AG09309 (cell line): Measurements from ENCODE around the gene PHGDH.

Experiments
- DNase-seq: peaks from one replicate; pipeline ENCODE4 v3.0.0-alpha.2; 2010; ENCODE audit warnings: low read depth
- H3K4me3 ChIP-seq: 2 replicates; pipeline ENCODE4 v1.5.1; 2011; ENCODE audit warnings: mild to moderate bottlenecking, low read depth, low read length, moderate library complexity; ENCODE audit not compliant: control insufficient read depth
- TF ChIP-seq, protein P1 (sequence below): IDR thresholded peaks from 2 replicates; pipeline ENCODE4 v1.5.1; 2011; ENCODE audit warnings: mild to moderate bottlenecking, low read depth, low read length, inconsistent platforms; ENCODE audit not compliant: insufficient read depth, control insufficient read depth; ENCODE audit errors: missing control alignments

Gene PHGDH

DNA sequence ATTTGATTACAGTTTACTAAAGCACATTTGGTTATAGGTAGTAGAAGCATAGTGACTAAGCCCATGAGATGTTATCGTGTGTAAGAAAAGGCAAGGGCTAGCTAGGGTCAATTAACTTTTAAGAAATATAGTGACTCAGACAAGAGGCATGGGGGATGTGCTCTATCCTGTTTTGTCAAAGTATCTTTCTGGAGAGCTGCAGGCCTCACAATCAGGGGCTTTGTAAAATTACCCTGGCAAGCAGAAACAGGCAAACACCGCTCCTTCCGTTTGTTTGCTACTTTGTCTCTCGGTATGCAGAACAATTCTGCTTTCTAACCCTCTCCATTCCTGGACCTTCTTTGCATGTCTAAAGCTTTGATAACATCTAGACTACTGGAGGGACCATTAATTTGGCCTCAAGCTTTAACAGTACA is 37.6 kb upstream of the PHGDH start:
- DNase-seq, result no peak
- TF ChIP-seq, protein P1, sequence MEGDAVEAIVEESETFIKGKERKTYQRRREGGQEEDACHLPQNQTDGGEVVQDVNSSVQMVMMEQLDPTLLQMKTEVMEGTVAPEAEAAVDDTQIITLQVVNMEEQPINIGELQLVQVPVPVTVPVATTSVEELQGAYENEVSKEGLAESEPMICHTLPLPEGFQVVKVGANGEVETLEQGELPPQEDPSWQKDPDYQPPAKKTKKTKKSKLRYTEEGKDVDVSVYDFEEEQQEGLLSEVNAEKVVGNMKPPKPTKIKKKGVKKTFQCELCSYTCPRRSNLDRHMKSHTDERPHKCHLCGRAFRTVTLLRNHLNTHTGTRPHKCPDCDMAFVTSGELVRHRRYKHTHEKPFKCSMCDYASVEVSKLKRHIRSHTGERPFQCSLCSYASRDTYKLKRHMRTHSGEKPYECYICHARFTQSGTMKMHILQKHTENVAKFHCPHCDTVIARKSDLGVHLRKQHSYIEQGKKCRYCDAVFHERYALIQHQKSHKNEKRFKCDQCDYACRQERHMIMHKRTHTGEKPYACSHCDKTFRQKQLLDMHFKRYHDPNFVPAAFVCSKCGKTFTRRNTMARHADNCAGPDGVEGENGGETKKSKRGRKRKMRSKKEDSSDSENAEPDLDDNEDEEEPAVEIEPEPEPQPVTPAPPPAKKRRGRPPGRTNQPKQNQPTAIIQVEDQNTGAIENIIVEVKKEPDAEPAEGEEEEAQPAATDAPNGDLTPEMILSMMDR, result no peak
- no peak overlapping the region for H3K4me3 ChIP-seq

DNA sequence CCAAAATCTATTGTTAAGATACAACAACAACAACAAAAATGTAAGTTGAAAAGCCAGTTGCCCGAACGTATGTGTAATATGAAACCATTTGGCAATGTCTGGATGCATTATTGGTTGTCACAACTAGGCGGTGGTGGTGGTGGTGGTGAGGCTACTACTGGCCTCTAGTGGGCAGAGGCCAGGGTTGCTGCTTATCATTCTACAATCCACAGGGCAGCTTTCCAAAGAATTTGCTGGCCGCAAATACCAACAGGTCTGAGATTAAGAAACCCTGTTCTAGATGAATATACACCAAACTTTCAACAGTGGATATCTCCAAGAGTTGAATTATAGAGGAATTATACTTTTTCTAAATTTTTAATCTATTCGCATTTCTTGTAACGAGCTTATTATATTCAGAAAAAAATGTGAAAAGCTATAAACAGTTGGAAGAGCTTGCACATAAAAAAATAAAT is 36.9 kb upstream of the PHGDH start:
- H3K4me3 ChIP-seq, result no peak overlapping the region
- peak; percentile 68 for DNase-seq
- TF ChIP-seq, protein P1, result peak; percentile 74

DNA sequence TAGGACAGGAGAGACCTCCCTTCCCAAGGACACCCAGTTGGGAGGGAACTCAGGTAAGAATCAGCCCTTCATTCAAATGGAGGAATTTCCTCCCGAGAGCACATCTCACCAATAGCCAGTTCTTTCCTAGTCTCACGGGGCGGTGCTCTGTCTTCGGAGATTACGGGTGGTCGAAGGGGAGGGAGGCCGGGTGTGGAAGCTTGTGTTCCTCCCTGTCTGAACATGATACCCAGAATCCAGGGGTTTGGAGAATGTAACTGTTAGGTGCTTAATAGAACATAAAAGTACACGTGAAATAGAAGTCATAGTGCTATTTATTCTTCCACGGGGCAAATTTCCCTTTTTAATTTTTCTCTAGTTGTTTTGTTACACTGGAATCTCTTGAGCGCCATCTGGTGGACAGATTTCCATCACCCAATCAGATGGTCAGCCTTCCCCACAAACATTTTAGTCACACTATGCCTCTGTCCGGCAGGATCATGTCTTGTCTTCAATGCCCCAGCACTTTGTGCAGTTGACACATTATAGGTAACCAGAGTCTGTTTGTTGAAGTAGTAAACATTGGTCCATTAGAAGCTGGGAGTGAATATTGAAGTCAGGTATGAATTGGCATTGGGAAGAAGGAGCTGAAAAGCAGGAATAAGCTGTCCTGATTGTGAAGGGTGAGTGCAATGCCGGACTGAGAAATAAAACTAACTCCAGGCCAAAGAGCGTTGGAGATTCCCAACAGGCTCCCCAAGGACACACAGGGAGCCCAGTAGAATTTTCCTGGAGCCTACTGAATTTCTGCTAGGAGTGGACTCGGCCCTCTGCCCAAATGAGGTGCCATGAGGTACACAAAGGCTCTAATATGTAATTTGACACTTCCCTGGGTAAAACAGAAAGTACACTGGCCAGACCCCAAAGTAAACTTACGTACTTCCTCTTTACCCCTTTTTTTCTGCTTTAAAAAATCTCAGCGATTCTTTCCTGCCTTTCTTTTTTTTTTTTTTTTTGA is 36.1 kb upstream of the PHGDH start:
- peak overlapping the region; percentile 47 for H3K4me3 ChIP-seq
- TF ChIP-seq, protein P1, result peak; percentile 77
- DNase-seq, result peak; percentile 65

DNA sequence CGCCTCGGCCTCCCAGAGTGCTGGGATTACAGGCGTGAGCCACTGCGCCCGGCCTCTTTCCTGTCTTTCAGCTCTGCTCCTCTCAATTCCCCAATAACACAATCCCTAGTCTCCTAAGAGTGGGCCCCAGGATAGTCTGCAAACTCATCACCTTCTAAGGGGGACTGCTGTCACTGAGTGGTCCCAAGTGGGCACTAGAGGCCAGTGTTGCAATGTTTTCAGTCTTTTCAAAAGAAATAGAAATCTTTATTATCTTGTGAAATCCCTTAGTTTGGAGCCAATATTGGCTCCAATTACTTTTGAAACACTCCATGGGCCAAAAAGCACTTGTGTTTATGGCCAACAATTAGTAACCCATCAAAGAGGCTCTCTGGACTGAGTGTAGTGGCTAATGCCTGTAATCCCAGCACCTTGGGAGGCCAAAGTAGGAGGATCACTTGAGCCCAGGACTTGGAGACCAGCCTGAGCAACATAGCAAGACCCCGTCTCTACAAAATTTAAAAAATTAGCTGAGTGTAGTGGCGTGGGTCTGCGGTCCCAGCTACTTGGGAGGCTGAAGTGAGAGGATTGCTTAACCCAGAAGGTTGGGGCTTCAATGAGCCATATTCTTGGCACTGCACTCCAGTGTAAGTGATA is 35.0 kb upstream of the PHGDH start:
- DNase-seq, result no peak
- TF ChIP-seq, protein P1, result no peak
- no peak overlapping the region for H3K4me3 ChIP-seq

DNA sequence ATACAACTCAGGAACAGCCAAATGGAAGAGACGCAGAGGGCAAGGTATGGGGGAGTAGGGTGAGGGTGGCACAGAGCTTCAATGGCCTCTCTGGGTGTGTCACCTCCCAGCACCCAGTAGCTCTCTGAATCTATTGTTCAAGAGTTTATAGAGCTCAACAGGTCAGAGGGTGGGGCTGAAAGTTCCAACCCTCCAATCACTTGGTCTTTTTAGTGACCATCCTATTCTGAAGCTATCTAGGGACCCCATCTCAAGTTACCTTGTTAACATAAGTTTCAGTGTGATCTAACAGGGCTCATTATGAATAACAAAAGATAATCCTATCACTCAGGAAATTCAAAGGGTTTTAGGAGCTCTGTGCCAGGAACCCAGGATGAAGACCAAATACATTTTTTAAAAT is 32.5 kb upstream of the PHGDH start:
- no peak overlapping the region for H3K4me3 ChIP-seq
- TF ChIP-seq, protein P1, result no peak
- no peak for DNase-seq

DNA sequence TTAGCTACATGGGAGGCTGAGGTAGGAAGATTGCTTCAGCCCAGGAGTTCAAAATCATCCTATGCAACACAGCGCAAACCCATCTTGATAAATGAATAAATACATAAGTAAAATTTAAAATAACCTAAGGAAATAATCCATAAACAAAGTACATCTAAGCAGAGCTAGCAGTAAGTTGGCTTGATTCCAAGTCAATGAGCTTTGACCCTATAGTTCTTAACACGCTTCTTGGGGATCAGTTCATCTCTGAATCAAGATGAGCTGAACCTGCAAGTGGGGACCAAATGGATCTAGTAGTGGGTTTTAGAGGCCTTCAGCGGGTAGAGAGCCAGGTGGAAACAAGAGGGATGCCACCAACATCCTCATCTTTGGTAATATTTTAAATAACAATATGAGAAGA is 31.5 kb upstream of the PHGDH start:
- no peak overlapping the region for H3K4me3 ChIP-seq
- TF ChIP-seq, protein P1, result no peak
- DNase-seq, result no peak
